NCI-H82 treated with DMSO at 0.1 percent for 48 hours (cell line): ENCODE results near the gene METRN.

Experiments used
- DNase-seq: peaks from one replicate; lab custom pipeline; 2025; ENCODE audit not compliant: unreplicated experiment; lab: John Stamatoyannopoulos, UW

The METRN gene

GRCh38 chr16:714558-715476, at the start of gene METRN:
TSS of gene METRN (plus strand) at chr16:715118. CDS start at chr16:715290, 172 bp downstream.
- peak; percentile 39 for DNase-seq

GRCh38 chr16:666572-666971, 48.3 kb upstream of the METRN start:
- DNase-seq = no peak

GRCh38 chr16:667113-667779, 47.7 kb upstream of the METRN start:
- DNase-seq = no peak

- peak; percentile 61 for DNase-seq
Measured at GRCh38 chr16:667780-668518, 47.0 kb upstream of the METRN start, which contains the start of gene RHOT2. TSS of gene RHOT2 (plus strand) at chr16:668132. CDS start at chr16:668200, 68 bp downstream.

GRCh38 chr16:668519-669171, 46.3 kb upstream of the METRN start:
- no peak for DNase-seq

- no peak for DNase-seq
Measured at GRCh38 chr16:669666-670065, 45.3 kb upstream of the METRN start.

GRCh38 chr16:670485-671352, 44.2 kb upstream of the METRN start:
- no peak for DNase-seq

GRCh38 chr16:671353-672131, 43.4 kb upstream of the METRN start:
- DNase-seq = no peak

- DNase-seq = no peak
Measured at GRCh38 chr16:672371-672770, 42.5 kb upstream of the METRN start.

GRCh38 chr16:672851-673250, 42.1 kb upstream of the METRN start:
- DNase-seq = no peak

- no peak for DNase-seq
Measured at GRCh38 chr16:673399-673991, 41.4 kb upstream of the METRN start.

GRCh38 chr16:674214-674881, 40.6 kb upstream of the METRN start:
- DNase-seq = no peak

- DNase-seq = no peak
Measured at GRCh38 chr16:674968-675883, 39.7 kb upstream of the METRN start, which contains the start of gene RHBDL1. TSS of gene RHBDL1 (plus strand) at chr16:675671. CDS start at chr16:675791, 120 bp downstream.

- DNase-seq = no peak
Measured at GRCh38 chr16:675884-676564, 38.9 kb upstream of the METRN start.

- no peak for DNase-seq
Measured at GRCh38 chr16:676565-676902, 38.4 kb upstream of the METRN start.

GRCh38 chr16:676913-677312, 38.0 kb upstream of the METRN start:
- no peak for DNase-seq
